GM19193 (cell line): ENCODE measurements around the gene FRRS1.

Experiments
- POLR2A ChIP-seq: IDR thresholded peaks from 4 replicates; pipeline ENCODE4 v1.6.1; 2011; ENCODE audit not compliant: insufficient read depth, insufficient read length; ENCODE audit errors: extremely low read depth

FRRS1 gene

GRCh38 chr1:99766378-99766800, at the start of gene FRRS1:
FRRS1 (minus strand) TSS chr1:99766635; CDS start chr1:99748768, 17,867 bp downstream.
- TF ChIP-seq POLR2A: peak; percentile 63

- no peak for TF ChIP-seq POLR2A
Observed at GRCh38 chr1:99814373-99814900, 48.0 kb upstream of the FRRS1 start.

GRCh38 chr1:99811747-99812146, 45.3 kb upstream of the FRRS1 start:
- no peak for TF ChIP-seq POLR2A

GRCh38 chr1:99811075-99811474, 44.6 kb upstream of the FRRS1 start:
- TF ChIP-seq POLR2A: no peak

GRCh38 chr1:99808391-99809115, 42.1 kb upstream of the FRRS1 start:
- TF ChIP-seq POLR2A: no peak

- TF ChIP-seq POLR2A: no peak
Observed at GRCh38 chr1:99806882-99807281, 40.4 kb upstream of the FRRS1 start.

- no peak for TF ChIP-seq POLR2A
Observed at GRCh38 chr1:99801584-99801983, 35.1 kb upstream of the FRRS1 start.

- no peak for TF ChIP-seq POLR2A
Observed at GRCh38 chr1:99789715-99790114, 23.3 kb upstream of the FRRS1 start.

- no peak for TF ChIP-seq POLR2A
Observed at GRCh38 chr1:99788896-99789295, 22.5 kb upstream of the FRRS1 start.

GRCh38 chr1:99786751-99787501, 20.5 kb upstream of the FRRS1 start:
- TF ChIP-seq POLR2A: no peak

- TF ChIP-seq POLR2A: no peak
Observed at GRCh38 chr1:99784809-99785255, 18.4 kb upstream of the FRRS1 start.

GRCh38 chr1:99784143-99784542, 17.7 kb upstream of the FRRS1 start:
- TF ChIP-seq POLR2A: no peak

GRCh38 chr1:99782920-99783319, 16.5 kb upstream of the FRRS1 start:
- no peak for TF ChIP-seq POLR2A

- no peak for TF ChIP-seq POLR2A
Observed at GRCh38 chr1:99782397-99782796, 16.0 kb upstream of the FRRS1 start.

GRCh38 chr1:99781798-99782197, 15.4 kb upstream of the FRRS1 start:
- TF ChIP-seq POLR2A: no peak

- TF ChIP-seq POLR2A: no peak
Observed at GRCh38 chr1:99777752-99778151, 11.3 kb upstream of the FRRS1 start.
